Heart left ventricle (tissue), 16 donors: ENCODE results near the gene CYP3A4. TPM values are rescaled to one million over a fixed set of nuclear protein-coding genes. Genes with fewer than 3 reads are reported as not detected.

Experiments
- ATAC-seq, 4 donors: fragments of 200-7000 bp; cut with Tn5 transposase; one replicate each; pipeline ENCODE4 v1.9.1; 2020 to 2022; ENCODE audit warnings: moderate library complexity in 4 of 4, mild to moderate bottlenecking in 3 of 4, moderate number of reproducible peaks in 1 of 4
- DNase-seq, 5 donors: peaks; one replicate each; pipeline ENCODE4 v3.0.0-alpha.2; 2020
- H3K27ac ChIP-seq, 12 donors: fragments of 200-600 bp; sonication (generic) in 4 of 12; one replicate each; pipeline versions ENCODE4 v1.5.0 to v1.8.0; 2016 to 2022; ENCODE audit warnings: mild to moderate bottlenecking in 2 of 12
- H3K27me3 ChIP-seq, 9 donors: fragments of 200-600 bp; sonication (generic) in 2 of 9; one replicate each; pipeline versions ENCODE4 v1.5.1 to v1.8.0; 2016 to 2022; ENCODE audit warnings: mild to moderate bottlenecking in 3 of 9
- H3K36me3 ChIP-seq, 9 donors: fragments of 200-600 bp; sonication (generic) in 2 of 9; one replicate each; pipeline versions ENCODE4 v1.5.0 to v1.8.0; 2018 to 2022; ENCODE audit warnings: mild to moderate bottlenecking in 2 of 9
- H3K4me1 ChIP-seq, 12 donors: fragments of 200-600 bp; sonication (generic) in 4 of 12; one replicate each; pipeline versions ENCODE4 v1.5.0 to v1.8.0; 2016 to 2022; ENCODE audit warnings: mild to moderate bottlenecking in 3 of 12
- H3K4me3 ChIP-seq, 12 donors: fragments of 200-600 bp; sonication (generic) in 4 of 12; one replicate each; pipeline versions ENCODE4 v1.5.0 to v1.8.0; 2017 to 2022; ENCODE audit warnings: mild to moderate bottlenecking in 9 of 12, moderate library complexity in 4 of 12
- H3K9me3 ChIP-seq, 12 donors: fragments of 200-600 bp; sonication (generic) in 4 of 12; one replicate each; pipeline versions ENCODE4 v1.5.0 to v1.8.0; 2016 to 2022; ENCODE audit warnings: mild to moderate bottlenecking in 1 of 12
- CTCF ChIP-seq, 12 donors: fragments of 200-600 bp; sonication (generic) in 4 of 12; IDR thresholded peaks; one replicate each; pipeline versions ENCODE4 v1.5.0 to v1.8.0; 2018 to 2022; ENCODE audit warnings: antibody characterized with exemption in 12 of 12, mild to moderate bottlenecking in 5 of 12
- POLR2A ChIP-seq, 2 donors: fragments of 450-650 bp; IDR thresholded peaks; one replicate each; pipeline ENCODE4 v1.6.1; 2017; ENCODE audit warnings: antibody characterized with exemption in 2 of 2, mild to moderate bottlenecking in 2 of 2, moderate library complexity in 2 of 2
- WGBS, 4 donors: extraction: QIAGEN DNeasy Blood & Tissue Kit in 2 of 4; methylation state at CpG; one replicate each; pipeline versions ENCODE4 v1.1.5 to v1.1.7; 2013 to 2018; 5-methylcytosine and 5-hydroxymethylcytosine counted together
- intact Hi-C, 10 donors: fragments of 100-400 bp; cut with DNase I; formaldehyde crosslinking; loops; one replicate each; pipeline versions ENCODE4 v1.11.1 to v1.14.2; 2022
- polyA plus RNA-seq, 2 donors: library from polyadenylated mRNA; stranded (reverse); fragments of 200-250 nt; gene quantifications; one replicate each; pipeline ENCODE4 v1.2.3, GENCODE V29; 2013
- total RNA-seq, 9 donors: library from RNA; depleted of rRNA in 2 of 9; stranded (reverse); fragments of >200 nt in 2 of 9; fragmentation: NEBNext Ultra II Directional in 3 of 9; extraction: Animal tissue kit (Norgen Biotek cat#: 25700) in 3 of 9; gene quantifications; one replicate each; pipeline versions ENCODE4 v1.1.0 to v1.2.4, GENCODE V29; 2016 to 2023
- donor health status: ischemic (EF 13 %, LVEDD 7.1; RV severe dilation, severe dysfunction).
- donor health status: healthy with polysubstance abuse.
- donor health status: DM: no; HTN: yes; CAD: no.
- donor health status: DM: no; HTN: no; CAD: no.
- donor health status: ischemic (EF 25% LVEDD 6.9; RV normal size, moderate dysfunction).
- donor health status: ischemic (EF 25% LVEDD 5.7; RV mildly dilated, moderate dysfunction).
- donor health status: healthy.
- donor health status: DM: yes; HTN: yes; CAD: no.
- donor health status: ischemic (EF 35%, LVEDD 5.7; RV mildly dilated, moderate dysfunction).
- donor health status: nonischemic (EF 11% LVEDD 7.7; RV severe dilation, severe dysfunction).
- donor health status: DM: yes; HTN: yes; CAD: no.
- donor health status: PGD.
- donor health status: ischemic (EF 29% LVEDD 5.4; RV normal size, mild dysfunction).
- donor health status: nonischemic (EF 23%, LVEDD 6.1; RV moderate dilation, normal function).

Gene CYP3A4
- total and polyA plus RNA-seq, 11 donors: 0.03 to 0.56 TPM; not detected in 9

DNA sequence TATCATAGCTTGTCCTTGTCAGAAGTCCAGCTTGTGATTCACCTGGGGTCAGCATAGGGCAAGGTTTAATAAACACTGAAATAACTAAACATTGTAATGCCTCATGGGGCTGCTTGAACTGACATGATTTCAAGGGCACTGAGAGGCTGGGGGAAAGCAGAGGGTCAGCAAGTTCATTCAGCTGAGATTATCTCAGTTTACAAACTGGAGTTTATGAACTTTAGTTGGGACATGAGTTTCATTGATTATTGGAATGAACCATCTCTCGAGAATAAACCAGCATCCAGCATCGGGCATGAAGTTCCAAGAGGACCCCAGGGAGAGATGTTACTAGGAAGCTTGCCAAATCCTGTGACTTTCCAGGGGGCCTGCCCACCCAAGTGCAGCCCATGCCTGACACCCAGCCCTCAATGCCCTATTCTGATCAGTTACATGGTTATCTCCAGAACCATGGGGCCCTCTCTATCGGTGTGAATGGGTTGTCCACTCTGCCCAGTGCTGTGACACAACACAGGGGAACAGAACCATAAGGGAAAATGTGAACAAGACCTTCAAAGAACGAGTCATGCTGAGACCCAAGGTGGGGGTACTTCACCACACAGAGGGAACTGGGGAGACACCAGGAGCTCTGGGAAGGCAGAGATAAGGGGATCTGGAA, 41.1 kb downstream of the CYP3A4 start:
- Histone ChIP-seq H3K27me3 (no peaks in the 10 kb centered on the region), H3K9me3 (peaks cover 0 to 13% (median 0%) of the 10 kb centered on the region in 12 donors), H3K4me1 (no peaks in the 10 kb centered on the region), H3K27ac (no peak overlapping the region), H3K4me3 (no peak overlapping the region), H3K36me3 (no peaks in the 10 kb centered on the region)
- TF ChIP-seq POLR2A (IDR thresholded peaks at IDR 0.05) (no peak), CTCF (IDR thresholded peaks at IDR 0.05) (no peak)
- DNase-seq: no peak
- intact Hi-C loops: no loop called here
- WGBS, 4 donors: 61 to 84% (median 74%) methylated on average over 4 of the region's 4 CpGs
- no peak for ATAC-seq

GRCh38 chr7:99741441-99741795, 42.6 kb downstream of the CYP3A4 start:
- Histone ChIP-seq H3K27ac (no peak overlapping the region), H3K27me3 (no peaks in the 10 kb centered on the region), H3K4me3 (no peak overlapping the region), H3K9me3 (peaks cover 0 to 11% (median 0%) of the 10 kb centered on the region in 12 donors), H3K36me3 (peaks cover 0 to 9% (median 0%) of the 10 kb centered on the region in 9 donors), H3K4me1 (no peaks in the 10 kb centered on the region)
- WGBS, 4 donors: 81 to 94% (median 85%) methylated on average over 2 of the region's 2 CpGs
- DNase-seq (no peak), ATAC-seq (no peak)
- intact Hi-C loops: no loop called here
- TF ChIP-seq POLR2A (IDR thresholded peaks at IDR 0.05) (no peak), CTCF (IDR thresholded peaks at IDR 0.05) (no peak)

DNA sequence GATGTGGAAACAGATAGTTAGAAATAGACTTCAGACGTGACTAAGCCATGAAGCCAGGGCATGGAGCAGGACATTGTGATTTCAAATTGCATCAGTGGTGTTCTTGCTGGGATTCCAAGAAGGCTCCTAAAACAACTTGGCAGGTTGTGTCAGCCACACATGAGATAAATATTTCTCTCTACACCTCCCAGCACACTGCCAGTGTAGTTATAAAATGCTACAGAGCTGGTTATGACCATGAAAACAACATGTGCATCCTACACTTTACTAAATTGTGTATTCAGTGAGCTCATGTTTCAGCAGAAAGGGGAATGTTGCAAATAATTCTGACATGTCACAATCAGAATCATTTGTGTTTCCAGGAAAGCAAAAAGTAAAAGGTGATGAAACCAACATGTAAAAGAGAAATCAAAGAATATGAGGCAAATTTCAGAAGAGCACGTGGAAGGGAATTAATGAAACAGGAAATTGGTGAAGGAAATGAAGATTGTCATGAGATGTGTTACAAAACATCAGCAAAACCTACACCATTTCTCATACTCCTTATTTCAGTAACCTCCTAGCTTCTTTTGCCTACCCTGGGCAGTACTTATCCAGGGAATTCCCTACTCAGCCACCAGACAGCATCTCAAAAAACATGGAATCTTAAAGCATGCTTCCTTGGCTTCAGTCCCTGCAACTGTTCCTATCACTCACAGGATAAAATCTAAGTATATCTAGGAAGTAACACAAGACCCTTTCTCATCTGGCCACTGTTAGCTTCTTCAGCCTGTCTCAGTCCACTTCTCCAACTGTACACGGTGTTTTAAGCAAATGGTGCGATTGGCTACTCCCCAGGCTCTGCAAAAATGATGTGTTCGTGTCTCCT, 43.2 kb downstream of the CYP3A4 start:
- 70 to 81% (median 75%) methylated on average over 5 of the region's 5 CpGs for WGBS, 4 donors
- intact Hi-C loops: no loop called here
- Histone ChIP-seq H3K27ac (no peak overlapping the region), H3K4me1 (no peaks in the 10 kb centered on the region), H3K27me3 (no peaks in the 10 kb centered on the region), H3K9me3 (peaks cover 0 to 8% (median 0%) of the 10 kb centered on the region in 12 donors), H3K36me3 (peaks cover 0 to 9% (median 0%) of the 10 kb centered on the region in 9 donors), H3K4me3 (no peak overlapping the region)
- ATAC-seq (no peak), DNase-seq (no peak)
- TF ChIP-seq POLR2A (IDR thresholded peaks at IDR 0.05) (no peak), CTCF (IDR thresholded peaks at IDR 0.05) (no peak)
